ENCODE measurements around the gene ZNF473. TPM values are rescaled to one million over a fixed set of nuclear protein-coding genes. Genes with fewer than 3 reads are reported as not detected.
A peak's percentile ranks its signal among the peaks of the same experiment; 100 is the strongest.

ZNF473 gene
- total RNA-seq (2021) = 7.9 to 10.0 TPM (median 8.5 TPM) in 3 replicates
- Bru-seq, nascent RNA = percentile 70 among the genes with signal in this experiment
- long read RNA-seq, experiment 1, full-length matches to known transcripts = 40 of 48 reads
- long read RNA-seq, experiment 1, partial matches to known transcripts = 1 of 48 reads
- long read RNA-seq, experiment 1, other reads (novel, unspliced or antisense) = 7 of 48 reads
- long read RNA-seq, experiment 2, full-length matches to known transcripts = 4 of 7 reads
- long read RNA-seq, experiment 2, partial matches to known transcripts = 2 of 7 reads
- long read RNA-seq, experiment 2, other reads (novel, unspliced or antisense) = 1 of 7 reads
- long read RNA-seq, experiment 3, full-length matches to known transcripts = 1 of 2 reads
- long read RNA-seq, experiment 3, partial matches to known transcripts = 0 of 2 reads
- long read RNA-seq, experiment 3, other reads (novel, unspliced or antisense) = 1 of 2 reads

DNA sequence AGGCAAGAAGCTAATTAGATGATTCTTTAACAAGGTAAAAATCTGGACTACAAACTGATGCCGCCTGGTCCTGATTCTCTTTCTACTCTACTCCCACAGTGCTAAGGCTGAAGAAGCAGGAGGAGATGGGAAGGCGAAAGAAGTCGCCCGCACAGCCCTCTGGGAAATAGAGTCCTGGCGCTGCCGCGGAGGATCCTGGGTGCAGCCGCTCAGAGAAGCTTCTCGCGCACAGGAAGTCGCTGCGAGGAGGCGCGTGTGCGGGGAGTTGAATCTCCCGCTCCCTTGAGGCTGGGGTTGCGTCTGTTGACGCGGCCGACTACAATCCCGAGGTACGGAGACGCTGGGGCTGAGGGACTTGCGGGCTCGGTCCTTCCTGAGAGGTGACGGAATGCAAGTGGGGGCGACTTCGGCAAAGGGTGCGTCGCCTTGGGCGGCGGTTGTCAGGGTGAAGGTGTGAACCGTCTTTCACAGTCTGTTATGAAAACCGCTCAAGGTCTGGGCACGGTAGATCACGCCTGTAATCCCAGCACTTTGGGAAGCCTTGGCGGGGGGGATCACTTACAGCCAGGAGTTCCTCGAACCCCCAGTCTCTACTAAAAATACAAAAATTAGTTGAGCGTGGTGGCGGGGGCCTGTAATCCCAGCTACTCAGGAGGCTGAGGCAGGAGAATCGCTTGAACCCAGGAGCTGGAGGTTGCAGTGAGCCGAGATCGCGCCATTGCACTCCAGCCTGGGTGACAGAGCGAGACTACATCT is at the start of gene ZNF473:
Gene ZNF473, plus strand, starts transcription at position 212 of the 756 bp plus-strand sequence. CDS start 5,078 bp downstream, outside the sequence.
- DNase-seq (ENCODE audit: low spot score) (peak; percentile 91), ATAC-seq (peak; percentile 74)
- Mint-ChIP-seq H3K4me3 (peak within 1 kb of the TSS; percentile 95), H3K27ac (peak within 1 kb of the TSS; percentile 95), H3K4me1 (peaks cover 18% of the 10 kb centered on the region), H3K36me3 (peaks cover 13% of the 10 kb centered on the region), H3K27me3 (ENCODE audit: low read depth) (peaks cover 3% of the 10 kb centered on the region; the same call in 1 of the 2 replicates), H3K9me3 (no peaks in the 10 kb centered on the region)
- CTCF ChIA-PET = interaction anchor here (1.1 to 1.9 kb wide), 4 partner anchors 17 to 136 kb away, joined by 3 to 16 read pairs (median 6); no protein-coding TSS in a partner anchor
- POLR2A ChIA-PET = no interaction called here
- TF ChIP-seq SMAD3 (CRISPR knock-in tag; IDR thresholded peaks at IDR 0.05; ENCODE audit: borderline replicate concordance) = peak; percentile 96
- 0 out of 2 replicates have a peak, but pooled peaks have one; percentile 72 for TF ChIP-seq ESRRA (CRISPR knock-in tag; IDR thresholded peaks at IDR 0.05; ENCODE audit: borderline replicate concordance)
- TF ChIP-seq ZSCAN18 (CRISPR knock-in tag; IDR thresholded peaks at IDR 0.05) = no peak
- TF ChIP-seq FOXJ3 (CRISPR knock-in tag; IDR thresholded peaks at IDR 0.05; ENCODE audit: borderline replicate concordance) = 0 out of 2 replicates have a peak, but pooled peaks have one; percentile 81
- TF ChIP-seq SOX15 (CRISPR knock-in tag; IDR thresholded peaks at IDR 0.05) = no peak
- TF ChIP-seq FOXK1 (CRISPR knock-in tag; IDR thresholded peaks at IDR 0.05) = peak; percentile 89; the same call in 1 of the 2 replicates
- TF ChIP-seq HMGA2 (CRISPR knock-in tag; IDR thresholded peaks at IDR 0.05) = no peak
- 0 out of 2 replicates have a peak, but pooled peaks have one; percentile 75 for TF ChIP-seq TCF7 (CRISPR knock-in tag; IDR thresholded peaks at IDR 0.05; ENCODE audit: low read depth)
- no peak for TF ChIP-seq ZNF416 (CRISPR knock-in tag; IDR thresholded peaks at IDR 0.05)
- TF ChIP-seq, protein P1, sequence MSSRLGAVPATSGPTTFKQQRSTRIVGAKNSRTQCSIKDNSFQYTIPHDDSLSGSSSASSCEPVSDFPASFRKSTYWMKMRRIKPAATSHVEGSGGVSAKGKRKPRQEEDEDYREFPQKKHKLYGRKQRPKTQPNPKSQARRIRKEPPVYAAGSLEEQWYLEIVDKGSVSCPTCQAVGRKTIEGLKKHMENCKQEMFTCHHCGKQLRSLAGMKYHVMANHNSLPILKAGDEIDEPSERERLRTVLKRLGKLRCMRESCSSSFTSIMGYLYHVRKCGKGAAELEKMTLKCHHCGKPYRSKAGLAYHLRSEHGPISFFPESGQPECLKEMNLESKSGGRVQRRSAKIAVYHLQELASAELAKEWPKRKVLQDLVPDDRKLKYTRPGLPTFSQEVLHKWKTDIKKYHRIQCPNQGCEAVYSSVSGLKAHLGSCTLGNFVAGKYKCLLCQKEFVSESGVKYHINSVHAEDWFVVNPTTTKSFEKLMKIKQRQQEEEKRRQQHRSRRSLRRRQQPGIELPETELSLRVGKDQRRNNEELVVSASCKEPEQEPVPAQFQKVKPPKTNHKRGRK (CRISPR knock-in tag; IDR thresholded peaks at IDR 0.05; ENCODE audit: borderline replicate concordance) = 0 out of 2 replicates have a peak, but pooled peaks have one; percentile 64
- TF ChIP-seq RELA (CRISPR knock-in tag; IDR thresholded peaks at IDR 0.05; ENCODE audit: borderline replicate concordance) = peak; percentile 74; the same call in 1 of the 2 replicates
- no peak for TF ChIP-seq ZBTB21 (CRISPR knock-in tag; IDR thresholded peaks at IDR 0.05; ENCODE audit: borderline replicate concordance)
- TF ChIP-seq ZNF317 (CRISPR knock-in tag; IDR thresholded peaks at IDR 0.05; ENCODE audit: borderline replicate concordance, low read depth) = peak; percentile 54; the same call in 1 of the 2 replicates
- peak; percentile 89 for TF ChIP-seq CREM (CRISPR knock-in tag; IDR thresholded peaks at IDR 0.05)
- no peak; the same call in 1 of the 2 replicates for TF ChIP-seq NFYB (CRISPR knock-in tag; conservative IDR thresholded peaks at IDR 0.05; ENCODE audit: low read depth)
- no peak; the same call in 1 of the 2 replicates for TF ChIP-seq ZNF263 (CRISPR knock-in tag; IDR thresholded peaks at IDR 0.05; ENCODE audit: low read depth)
- no peak for TF ChIP-seq ZNF671 (CRISPR knock-in tag; IDR thresholded peaks at IDR 0.05)
- 0 out of 2 replicates have a peak, but pooled peaks have one; percentile 33 for TF ChIP-seq NR2C2 (CRISPR knock-in tag; IDR thresholded peaks at IDR 0.05)
- peak; percentile 95 for TF ChIP-seq ZNF232 (CRISPR knock-in tag; IDR thresholded peaks at IDR 0.05)
- TF ChIP-seq, protein P2, sequence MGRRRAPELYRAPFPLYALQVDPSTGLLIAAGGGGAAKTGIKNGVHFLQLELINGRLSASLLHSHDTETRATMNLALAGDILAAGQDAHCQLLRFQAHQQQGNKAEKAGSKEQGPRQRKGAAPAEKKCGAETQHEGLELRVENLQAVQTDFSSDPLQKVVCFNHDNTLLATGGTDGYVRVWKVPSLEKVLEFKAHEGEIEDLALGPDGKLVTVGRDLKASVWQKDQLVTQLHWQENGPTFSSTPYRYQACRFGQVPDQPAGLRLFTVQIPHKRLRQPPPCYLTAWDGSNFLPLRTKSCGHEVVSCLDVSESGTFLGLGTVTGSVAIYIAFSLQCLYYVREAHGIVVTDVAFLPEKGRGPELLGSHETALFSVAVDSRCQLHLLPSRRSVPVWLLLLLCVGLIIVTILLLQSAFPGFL (CRISPR knock-in tag; IDR thresholded peaks at IDR 0.05; ENCODE audit: borderline replicate concordance) = 0 out of 2 replicates have a peak, but pooled peaks have one; percentile 72
- peak; percentile 92 for TF ChIP-seq GABPB1 (CRISPR knock-in tag; IDR thresholded peaks at IDR 0.05)
- TF ChIP-seq GTF2I (CRISPR knock-in tag; conservative IDR thresholded peaks at IDR 0.05) = no peak
- peak; percentile 62 for TF ChIP-seq TP53 (CRISPR knock-in tag; IDR thresholded peaks at IDR 0.05)
- peak; percentile 99 for TF ChIP-seq ETV6 (CRISPR knock-in tag; IDR thresholded peaks at IDR 0.05)
- TF ChIP-seq, protein P3, sequence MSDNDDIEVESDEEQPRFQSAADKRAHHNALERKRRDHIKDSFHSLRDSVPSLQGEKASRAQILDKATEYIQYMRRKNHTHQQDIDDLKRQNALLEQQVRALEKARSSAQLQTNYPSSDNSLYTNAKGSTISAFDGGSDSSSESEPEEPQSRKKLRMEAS (CRISPR knock-in tag; IDR thresholded peaks at IDR 0.05) = peak; percentile 99
- TF ChIP-seq, protein P4, sequence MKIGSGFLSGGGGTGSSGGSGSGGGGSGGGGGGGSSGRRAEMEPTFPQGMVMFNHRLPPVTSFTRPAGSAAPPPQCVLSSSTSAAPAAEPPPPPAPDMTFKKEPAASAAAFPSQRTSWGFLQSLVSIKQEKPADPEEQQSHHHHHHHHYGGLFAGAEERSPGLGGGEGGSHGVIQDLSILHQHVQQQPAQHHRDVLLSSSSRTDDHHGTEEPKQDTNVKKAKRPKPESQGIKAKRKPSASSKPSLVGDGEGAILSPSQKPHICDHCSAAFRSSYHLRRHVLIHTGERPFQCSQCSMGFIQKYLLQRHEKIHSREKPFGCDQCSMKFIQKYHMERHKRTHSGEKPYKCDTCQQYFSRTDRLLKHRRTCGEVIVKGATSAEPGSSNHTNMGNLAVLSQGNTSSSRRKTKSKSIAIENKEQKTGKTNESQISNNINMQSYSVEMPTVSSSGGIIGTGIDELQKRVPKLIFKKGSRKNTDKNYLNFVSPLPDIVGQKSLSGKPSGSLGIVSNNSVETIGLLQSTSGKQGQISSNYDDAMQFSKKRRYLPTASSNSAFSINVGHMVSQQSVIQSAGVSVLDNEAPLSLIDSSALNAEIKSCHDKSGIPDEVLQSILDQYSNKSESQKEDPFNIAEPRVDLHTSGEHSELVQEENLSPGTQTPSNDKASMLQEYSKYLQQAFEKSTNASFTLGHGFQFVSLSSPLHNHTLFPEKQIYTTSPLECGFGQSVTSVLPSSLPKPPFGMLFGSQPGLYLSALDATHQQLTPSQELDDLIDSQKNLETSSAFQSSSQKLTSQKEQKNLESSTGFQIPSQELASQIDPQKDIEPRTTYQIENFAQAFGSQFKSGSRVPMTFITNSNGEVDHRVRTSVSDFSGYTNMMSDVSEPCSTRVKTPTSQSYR (CRISPR knock-in tag; IDR thresholded peaks at IDR 0.05) = peak; percentile 89; the same call in 1 of the 2 replicates
- no peak for TF ChIP-seq EMX1 (CRISPR knock-in tag; IDR thresholded peaks at IDR 0.05)
- TF ChIP-seq, protein P5, sequence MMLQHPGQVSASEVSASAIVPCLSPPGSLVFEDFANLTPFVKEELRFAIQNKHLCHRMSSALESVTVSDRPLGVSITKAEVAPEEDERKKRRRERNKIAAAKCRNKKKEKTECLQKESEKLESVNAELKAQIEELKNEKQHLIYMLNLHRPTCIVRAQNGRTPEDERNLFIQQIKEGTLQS (CRISPR knock-in tag; conservative IDR thresholded peaks at IDR 0.05) = peak; percentile 77
- peak; percentile 98 for TF ChIP-seq TEAD1 (CRISPR knock-in tag; IDR thresholded peaks at IDR 0.05)

Measured in WTC11 (cell line).